WTC11 (cell line): ENCODE data around the gene NEK5. TPM values are rescaled to one million over a fixed set of nuclear protein-coding genes. Genes with fewer than 3 reads are reported as not detected.
A peak's percentile ranks its signal among the peaks of the same experiment; 100 is the strongest.

Experiments used
- ATAC-seq: fragments of 200-7000 bp; cut with Tn5 transposase; 2 replicates; pipeline ENCODE4 v1.10.0; 2021; ENCODE audit warnings: mild to moderate bottlenecking, moderate library complexity
- CTCF ChIA-PET: fragments of 300-600 bp; sonication (Branson Sonifier 250); formaldehyde crosslinking; loops from one replicate; lab custom pipeline; 2021; ENCODE audit warnings: antibody characterized with exemption; lab: Charles Lee
- POLR2A ChIA-PET: fragments of 350-600 bp; sonication (Branson Sonifier 250); formaldehyde crosslinking; loops from one replicate; lab custom pipeline; 2021; ENCODE audit warnings: antibody characterized with exemption; lab: Charles Lee
- DNase-seq: peaks from one replicate; pipeline ENCODE4 v3.0.0; 2021; ENCODE audit warnings: low spot score
- H3K27ac Mint-ChIP-seq: 2 replicates; pipeline ENCODE4 v1.8.0; 2021; ENCODE audit warnings: mixed read lengths
- H3K27me3 Mint-ChIP-seq: 2 replicates; pipeline ENCODE4 v1.8.0; 2021; ENCODE audit warnings: low read depth, mild to moderate bottlenecking, moderate library complexity, mixed read lengths
- H3K36me3 Mint-ChIP-seq: 2 replicates; pipeline ENCODE4 v1.8.0; 2021; ENCODE audit warnings: mixed read lengths
- H3K4me1 Mint-ChIP-seq: 2 replicates; pipeline ENCODE4 v1.8.0; 2022; ENCODE audit warnings: mixed read lengths
- H3K4me3 Mint-ChIP-seq: 2 replicates; pipeline ENCODE4 v1.8.0; 2021; ENCODE audit warnings: mild to moderate bottlenecking, moderate library complexity, mixed read lengths
- H3K9me3 Mint-ChIP-seq: 2 replicates; pipeline ENCODE4 v1.8.0; 2021; ENCODE audit warnings: mixed read lengths
- AFF4 ChIP-seq: sonication (generic); formaldehyde crosslinking; IDR thresholded peaks from 2 replicates; pipeline ENCODE4 v1.8.1; 2023; ENCODE audit warnings: mild to moderate bottlenecking, missing genetic modification reagents, borderline replicate concordance
- CREM ChIP-seq: sonication (generic); formaldehyde crosslinking; IDR thresholded peaks from 2 replicates; pipeline ENCODE4 v1.8.1; 2022; ENCODE audit warnings: mild to moderate bottlenecking, missing genetic modification reagents, moderate library complexity
- HMGXB4 ChIP-seq: sonication (generic); formaldehyde crosslinking; IDR thresholded peaks from 2 replicates; pipeline ENCODE4 v1.8.1; 2023; ENCODE audit warnings: mild to moderate bottlenecking, moderate library complexity, missing genetic modification reagents
- MAX ChIP-seq: sonication (generic); formaldehyde crosslinking; IDR thresholded peaks from 2 replicates; pipeline ENCODE4 v1.8.0; 2022; ENCODE audit warnings: mild to moderate bottlenecking, missing genetic modification reagents
- TCF7 ChIP-seq: sonication (generic); formaldehyde crosslinking; IDR thresholded peaks from 2 replicates; pipeline ENCODE4 v1.8.0; 2022; ENCODE audit warnings: mild to moderate bottlenecking, low read depth, missing genetic modification reagents, moderate library complexity
- total RNA-seq: library from RNA; stranded (reverse); gene quantifications from 3 replicates; pipeline ENCODE4 v1.2.3, GENCODE V29; 2021
- TF ChIP-seq, protein P1 (sequence below): fragments of 250-450 bp; sonication (Bioruptor Pico); IDR thresholded peaks from 2 replicates; pipeline ENCODE4 v1.9.0; 2021; ENCODE audit warnings: mild to moderate bottlenecking, borderline replicate concordance
- TF ChIP-seq, protein P2 (sequence below): sonication (generic); formaldehyde crosslinking; conservative IDR thresholded peaks from 2 replicates; pipeline ENCODE4 v1.8.1; 2023; ENCODE audit warnings: mild to moderate bottlenecking, low read depth, missing genetic modification reagents, moderate library complexity
- TF ChIP-seq, protein P3 (sequence below): sonication (generic); formaldehyde crosslinking; IDR thresholded peaks from 2 replicates; pipeline ENCODE4 v1.8.1; 2023; ENCODE audit warnings: mild to moderate bottlenecking, missing genetic modification reagents, moderate library complexity

The NEK5 gene
- total RNA-seq, 1 experiment from 2014 or later, result 0.55 TPM

DNA sequence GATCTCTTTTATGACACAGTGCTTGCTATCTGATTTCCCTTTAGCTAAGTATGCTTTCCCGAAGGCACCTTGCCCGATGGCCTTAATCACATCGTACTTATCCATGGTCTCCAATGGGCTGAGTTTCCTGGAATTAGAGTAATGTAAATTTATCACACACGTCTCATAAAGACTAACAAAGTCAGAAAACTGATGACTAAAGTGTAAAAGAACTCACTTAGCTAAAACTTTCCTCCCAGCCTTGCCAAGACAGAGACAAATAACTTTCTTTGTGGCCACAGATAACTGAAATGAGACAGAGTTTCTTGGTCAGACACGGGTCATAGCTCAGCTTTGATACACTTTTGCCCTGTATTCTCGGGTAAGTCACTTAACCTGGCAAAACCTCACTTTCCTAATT is 1.5 kb downstream of the NEK5 start:
- TF ChIP-seq CREM (CRISPR knock-in tag), result no peak
- TF ChIP-seq, protein P1, sequence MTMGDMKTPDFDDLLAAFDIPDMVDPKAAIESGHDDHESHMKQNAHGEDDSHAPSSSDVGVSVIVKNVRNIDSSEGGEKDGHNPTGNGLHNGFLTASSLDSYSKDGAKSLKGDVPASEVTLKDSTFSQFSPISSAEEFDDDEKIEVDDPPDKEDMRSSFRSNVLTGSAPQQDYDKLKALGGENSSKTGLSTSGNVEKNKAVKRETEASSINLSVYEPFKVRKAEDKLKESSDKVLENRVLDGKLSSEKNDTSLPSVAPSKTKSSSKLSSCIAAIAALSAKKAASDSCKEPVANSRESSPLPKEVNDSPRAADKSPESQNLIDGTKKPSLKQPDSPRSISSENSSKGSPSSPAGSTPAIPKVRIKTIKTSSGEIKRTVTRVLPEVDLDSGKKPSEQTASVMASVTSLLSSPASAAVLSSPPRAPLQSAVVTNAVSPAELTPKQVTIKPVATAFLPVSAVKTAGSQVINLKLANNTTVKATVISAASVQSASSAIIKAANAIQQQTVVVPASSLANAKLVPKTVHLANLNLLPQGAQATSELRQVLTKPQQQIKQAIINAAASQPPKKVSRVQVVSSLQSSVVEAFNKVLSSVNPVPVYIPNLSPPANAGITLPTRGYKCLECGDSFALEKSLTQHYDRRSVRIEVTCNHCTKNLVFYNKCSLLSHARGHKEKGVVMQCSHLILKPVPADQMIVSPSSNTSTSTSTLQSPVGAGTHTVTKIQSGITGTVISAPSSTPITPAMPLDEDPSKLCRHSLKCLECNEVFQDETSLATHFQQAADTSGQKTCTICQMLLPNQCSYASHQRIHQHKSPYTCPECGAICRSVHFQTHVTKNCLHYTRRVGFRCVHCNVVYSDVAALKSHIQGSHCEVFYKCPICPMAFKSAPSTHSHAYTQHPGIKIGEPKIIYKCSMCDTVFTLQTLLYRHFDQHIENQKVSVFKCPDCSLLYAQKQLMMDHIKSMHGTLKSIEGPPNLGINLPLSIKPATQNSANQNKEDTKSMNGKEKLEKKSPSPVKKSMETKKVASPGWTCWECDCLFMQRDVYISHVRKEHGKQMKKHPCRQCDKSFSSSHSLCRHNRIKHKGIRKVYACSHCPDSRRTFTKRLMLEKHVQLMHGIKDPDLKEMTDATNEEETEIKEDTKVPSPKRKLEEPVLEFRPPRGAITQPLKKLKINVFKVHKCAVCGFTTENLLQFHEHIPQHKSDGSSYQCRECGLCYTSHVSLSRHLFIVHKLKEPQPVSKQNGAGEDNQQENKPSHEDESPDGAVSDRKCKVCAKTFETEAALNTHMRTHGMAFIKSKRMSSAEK (CRISPR knock-in tag), result no peak
- TF ChIP-seq, protein P2, sequence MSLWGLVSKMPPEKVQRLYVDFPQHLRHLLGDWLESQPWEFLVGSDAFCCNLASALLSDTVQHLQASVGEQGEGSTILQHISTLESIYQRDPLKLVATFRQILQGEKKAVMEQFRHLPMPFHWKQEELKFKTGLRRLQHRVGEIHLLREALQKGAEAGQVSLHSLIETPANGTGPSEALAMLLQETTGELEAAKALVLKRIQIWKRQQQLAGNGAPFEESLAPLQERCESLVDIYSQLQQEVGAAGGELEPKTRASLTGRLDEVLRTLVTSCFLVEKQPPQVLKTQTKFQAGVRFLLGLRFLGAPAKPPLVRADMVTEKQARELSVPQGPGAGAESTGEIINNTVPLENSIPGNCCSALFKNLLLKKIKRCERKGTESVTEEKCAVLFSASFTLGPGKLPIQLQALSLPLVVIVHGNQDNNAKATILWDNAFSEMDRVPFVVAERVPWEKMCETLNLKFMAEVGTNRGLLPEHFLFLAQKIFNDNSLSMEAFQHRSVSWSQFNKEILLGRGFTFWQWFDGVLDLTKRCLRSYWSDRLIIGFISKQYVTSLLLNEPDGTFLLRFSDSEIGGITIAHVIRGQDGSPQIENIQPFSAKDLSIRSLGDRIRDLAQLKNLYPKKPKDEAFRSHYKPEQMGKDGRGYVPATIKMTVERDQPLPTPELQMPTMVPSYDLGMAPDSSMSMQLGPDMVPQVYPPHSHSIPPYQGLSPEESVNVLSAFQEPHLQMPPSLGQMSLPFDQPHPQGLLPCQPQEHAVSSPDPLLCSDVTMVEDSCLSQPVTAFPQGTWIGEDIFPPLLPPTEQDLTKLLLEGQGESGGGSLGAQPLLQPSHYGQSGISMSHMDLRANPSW (CRISPR knock-in tag), result no peak
- no peak for TF ChIP-seq AFF4
- DNase-seq, result no peak
- Mint-ChIP-seq H3K27me3 (peaks cover 7% of the 10 kb centered on the region; the same call in 1 of the 2 replicates), H3K27ac (peak overlapping the region; percentile 70), H3K4me1 (peaks cover 10% of the 10 kb centered on the region), H3K9me3 (peaks cover 14% of the 10 kb centered on the region), H3K4me3 (no peak overlapping the region), H3K36me3 (peaks cover 19% of the 10 kb centered on the region)
- ATAC-seq, result no peak
- CTCF ChIA-PET, result interaction anchor here (0.8 to 3.5 kb wide), 43 partner anchors 11 to 730 kb away, joined by 3 to 85 read pairs (median 5); partner anchors contain the start of genes ALG11, TMEM272 and VPS36
- POLR2A ChIA-PET, result no interaction called here

DNA sequence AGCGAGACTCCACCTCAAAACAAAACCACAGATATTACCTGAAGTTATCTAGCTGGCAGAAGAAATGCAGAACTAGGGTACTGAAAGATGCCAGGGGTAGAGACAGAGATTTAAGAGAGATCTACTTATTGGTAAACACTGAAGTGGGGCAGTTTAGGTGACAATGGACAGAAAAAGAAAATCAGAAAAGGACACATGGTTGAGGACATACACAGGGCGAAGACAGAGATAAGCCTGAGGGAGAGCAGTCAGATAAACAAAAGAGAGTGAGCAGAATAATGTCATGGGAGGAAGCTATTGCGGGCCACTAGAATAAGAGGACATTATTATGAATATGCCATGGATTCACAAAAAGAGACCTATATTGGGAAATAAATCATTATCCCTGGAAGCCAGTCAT is 3.3 kb downstream of the NEK5 start:
- H3K9me3 Mint-ChIP-seq, result 0 out of 2 replicates have a peak, but pooled peaks cover under 1% of the 10 kb centered on the region
- H3K4me1 Mint-ChIP-seq, result peaks cover 10% of the 10 kb centered on the region
- TF ChIP-seq HMGXB4 (CRISPR knock-in tag) (no peak), AFF4 (no peak), MAX (CRISPR knock-in tag) (no peak), TCF7 (no peak)
- TF ChIP-seq, protein P3, sequence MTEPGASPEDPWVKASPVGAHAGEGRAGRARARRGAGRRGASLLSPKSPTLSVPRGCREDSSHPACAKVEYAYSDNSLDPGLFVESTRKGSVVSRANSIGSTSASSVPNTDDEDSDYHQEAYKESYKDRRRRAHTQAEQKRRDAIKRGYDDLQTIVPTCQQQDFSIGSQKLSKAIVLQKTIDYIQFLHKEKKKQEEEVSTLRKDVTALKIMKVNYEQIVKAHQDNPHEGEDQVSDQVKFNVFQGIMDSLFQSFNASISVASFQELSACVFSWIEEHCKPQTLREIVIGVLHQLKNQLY (CRISPR knock-in tag), result no peak
- ChIA-PET POLR2A (no interaction called here), CTCF (interaction anchor here (1.3 kb wide), 1 partner anchor 190 kb away, joined by 3 read pairs; no protein-coding TSS in a partner anchor)
- peaks cover under 1% of the 10 kb centered on the region; the same call in 1 of the 2 replicates for H3K36me3 Mint-ChIP-seq
- H3K27me3 Mint-ChIP-seq, result peaks cover 7% of the 10 kb centered on the region; the same call in 1 of the 2 replicates
- no peak overlapping the region for H3K4me3 Mint-ChIP-seq
- ATAC-seq (no peak), DNase-seq (no peak)
- no peak overlapping the region for H3K27ac Mint-ChIP-seq
